Measurements from ENCODE around the gene KLHL10. TPM values are rescaled to one million over a fixed set of nuclear protein-coding genes. Genes with fewer than 3 reads are reported as not detected.

The KLHL10 gene
- total RNA-seq, 1 experiment from 2014 or later, result not detected

DNA sequence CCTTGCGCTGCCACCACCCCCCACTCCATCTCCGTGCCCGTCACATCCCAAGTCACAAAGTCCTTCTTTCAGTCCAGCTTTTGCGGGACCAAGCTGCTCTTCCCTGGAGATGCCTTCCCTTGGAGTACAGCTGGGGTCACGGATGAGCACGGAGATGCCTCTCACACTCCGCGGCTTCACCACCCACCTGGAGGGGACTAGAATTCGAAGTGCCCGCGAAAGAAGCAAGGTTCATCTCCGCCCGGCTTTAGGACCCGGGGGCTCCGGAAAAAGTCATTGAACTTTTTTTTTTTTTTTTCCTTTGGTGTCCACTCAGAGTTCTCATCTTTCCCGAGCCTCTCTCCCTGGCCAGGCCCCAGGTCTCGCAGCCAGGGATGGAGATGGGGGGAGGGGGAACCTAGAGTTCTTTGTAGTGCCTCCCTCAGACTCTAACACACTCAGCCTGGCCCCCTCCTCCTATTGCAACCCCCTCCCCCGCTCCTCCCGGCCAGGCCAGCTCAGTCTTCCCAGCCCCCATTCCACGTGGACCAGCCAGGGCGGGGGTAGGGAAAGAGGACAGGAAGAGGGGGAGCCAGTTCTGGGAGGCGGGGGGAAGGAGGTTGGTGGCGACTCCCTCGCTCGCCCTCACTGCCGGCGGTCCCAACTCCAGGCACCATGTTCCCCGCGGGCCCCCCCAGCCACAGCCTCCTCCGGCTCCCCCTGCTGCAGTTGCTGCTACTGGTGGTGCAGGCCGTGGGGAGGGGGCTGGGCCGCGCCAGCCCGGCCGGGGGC lies 25.1 kb upstream of the KLHL10 start, which contains the start of gene FKBP10:
FKBP10 (plus strand) TSS at position 624 of the 771 bp plus-strand sequence; CDS start at position 655, 31 bp downstream.
- Histone ChIP-seq H3K27me3 (ENCODE audit: control insufficient read depth, insufficient read depth, low read length) (no peaks in the 10 kb centered on the region), H3K36me3 (ENCODE audit: control insufficient read depth, insufficient read depth, low read length) (no peaks in the 10 kb centered on the region; the same call in 1 of the 2 replicates), H3K9me3 (ENCODE audit: control insufficient read depth, insufficient read depth, low read depth, low read length) (no peaks in the 10 kb centered on the region), H3K4me3 (ENCODE audit: low read depth in 2 of 2, low read length in 2 of 2) (peak within 1 kb of the TSS; percentile 74 to 80), H3K27ac (ENCODE audit: low read length) (peak within 1 kb of the TSS; percentile 99), H3K4me1 (ENCODE audit: control insufficient read depth, insufficient read depth, low read length) (peaks cover 25% of the 10 kb centered on the region)
- CTCF ChIA-PET, result interaction anchor here (0.6 to 3.3 kb wide), 3 partner anchors 12 to 75 kb away, joined by 3 to 12 read pairs (median 3); no protein-coding TSS in a partner anchor
- POLR2A ChIA-PET, result interaction anchor here (0.5 to 0.7 kb wide), 5 partner anchors 8 to 1613 kb away, joined by 3 to 14 read pairs (median 5); no protein-coding TSS in a partner anchor
- in situ Hi-C loops (cut with HindIII; ENCODE audit: low pct_unique_long_range_greater_than_20kb, low sequenced_read_pairs) (no loop called here), intact Hi-C loops (cut with micrococcal nuclease; ENCODE audit: unreplicated experiment) (no loop called here)
- TF ChIP-seq SIN3A (IDR thresholded peaks at IDR 0.05; ENCODE audit: borderline replicate concordance, insufficient read depth, low read depth, low read length) (peak; percentile 66; the same call in 1 of the 2 replicates), POLR2AphosphoS5 (IDR thresholded peaks at IDR 0.05; ENCODE audit: low read depth, low read length) (no peak; the same call in none of the 2 replicates), TCF7L2 (IDR thresholded peaks at IDR 0.05; ENCODE audit: low read depth, low read length) (peak; percentile 70; the same call in 1 of the 2 replicates)
- TF ChIP-seq, protein P1, sequence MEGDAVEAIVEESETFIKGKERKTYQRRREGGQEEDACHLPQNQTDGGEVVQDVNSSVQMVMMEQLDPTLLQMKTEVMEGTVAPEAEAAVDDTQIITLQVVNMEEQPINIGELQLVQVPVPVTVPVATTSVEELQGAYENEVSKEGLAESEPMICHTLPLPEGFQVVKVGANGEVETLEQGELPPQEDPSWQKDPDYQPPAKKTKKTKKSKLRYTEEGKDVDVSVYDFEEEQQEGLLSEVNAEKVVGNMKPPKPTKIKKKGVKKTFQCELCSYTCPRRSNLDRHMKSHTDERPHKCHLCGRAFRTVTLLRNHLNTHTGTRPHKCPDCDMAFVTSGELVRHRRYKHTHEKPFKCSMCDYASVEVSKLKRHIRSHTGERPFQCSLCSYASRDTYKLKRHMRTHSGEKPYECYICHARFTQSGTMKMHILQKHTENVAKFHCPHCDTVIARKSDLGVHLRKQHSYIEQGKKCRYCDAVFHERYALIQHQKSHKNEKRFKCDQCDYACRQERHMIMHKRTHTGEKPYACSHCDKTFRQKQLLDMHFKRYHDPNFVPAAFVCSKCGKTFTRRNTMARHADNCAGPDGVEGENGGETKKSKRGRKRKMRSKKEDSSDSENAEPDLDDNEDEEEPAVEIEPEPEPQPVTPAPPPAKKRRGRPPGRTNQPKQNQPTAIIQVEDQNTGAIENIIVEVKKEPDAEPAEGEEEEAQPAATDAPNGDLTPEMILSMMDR (IDR thresholded peaks at IDR 0.05), result no peak
- TF ChIP-seq, protein P2, sequence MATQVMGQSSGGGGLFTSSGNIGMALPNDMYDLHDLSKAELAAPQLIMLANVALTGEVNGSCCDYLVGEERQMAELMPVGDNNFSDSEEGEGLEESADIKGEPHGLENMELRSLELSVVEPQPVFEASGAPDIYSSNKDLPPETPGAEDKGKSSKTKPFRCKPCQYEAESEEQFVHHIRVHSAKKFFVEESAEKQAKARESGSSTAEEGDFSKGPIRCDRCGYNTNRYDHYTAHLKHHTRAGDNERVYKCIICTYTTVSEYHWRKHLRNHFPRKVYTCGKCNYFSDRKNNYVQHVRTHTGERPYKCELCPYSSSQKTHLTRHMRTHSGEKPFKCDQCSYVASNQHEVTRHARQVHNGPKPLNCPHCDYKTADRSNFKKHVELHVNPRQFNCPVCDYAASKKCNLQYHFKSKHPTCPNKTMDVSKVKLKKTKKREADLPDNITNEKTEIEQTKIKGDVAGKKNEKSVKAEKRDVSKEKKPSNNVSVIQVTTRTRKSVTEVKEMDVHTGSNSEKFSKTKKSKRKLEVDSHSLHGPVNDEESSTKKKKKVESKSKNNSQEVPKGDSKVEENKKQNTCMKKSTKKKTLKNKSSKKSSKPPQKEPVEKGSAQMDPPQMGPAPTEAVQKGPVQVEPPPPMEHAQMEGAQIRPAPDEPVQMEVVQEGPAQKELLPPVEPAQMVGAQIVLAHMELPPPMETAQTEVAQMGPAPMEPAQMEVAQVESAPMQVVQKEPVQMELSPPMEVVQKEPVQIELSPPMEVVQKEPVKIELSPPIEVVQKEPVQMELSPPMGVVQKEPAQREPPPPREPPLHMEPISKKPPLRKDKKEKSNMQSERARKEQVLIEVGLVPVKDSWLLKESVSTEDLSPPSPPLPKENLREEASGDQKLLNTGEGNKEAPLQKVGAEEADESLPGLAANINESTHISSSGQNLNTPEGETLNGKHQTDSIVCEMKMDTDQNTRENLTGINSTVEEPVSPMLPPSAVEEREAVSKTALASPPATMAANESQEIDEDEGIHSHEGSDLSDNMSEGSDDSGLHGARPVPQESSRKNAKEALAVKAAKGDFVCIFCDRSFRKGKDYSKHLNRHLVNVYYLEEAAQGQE (IDR thresholded peaks at IDR 0.05; ENCODE audit: insufficient read depth in 1 of 2, low read depth in 2 of 2, low read length in 1 of 2), result no peak
- no TSS peak for BruUV-seq (replicated peaks)
- peak; percentile 51 for DNase-seq (ENCODE audit: low read depth, low spot score)
- peak; percentile 72 for ATAC-seq

DNA sequence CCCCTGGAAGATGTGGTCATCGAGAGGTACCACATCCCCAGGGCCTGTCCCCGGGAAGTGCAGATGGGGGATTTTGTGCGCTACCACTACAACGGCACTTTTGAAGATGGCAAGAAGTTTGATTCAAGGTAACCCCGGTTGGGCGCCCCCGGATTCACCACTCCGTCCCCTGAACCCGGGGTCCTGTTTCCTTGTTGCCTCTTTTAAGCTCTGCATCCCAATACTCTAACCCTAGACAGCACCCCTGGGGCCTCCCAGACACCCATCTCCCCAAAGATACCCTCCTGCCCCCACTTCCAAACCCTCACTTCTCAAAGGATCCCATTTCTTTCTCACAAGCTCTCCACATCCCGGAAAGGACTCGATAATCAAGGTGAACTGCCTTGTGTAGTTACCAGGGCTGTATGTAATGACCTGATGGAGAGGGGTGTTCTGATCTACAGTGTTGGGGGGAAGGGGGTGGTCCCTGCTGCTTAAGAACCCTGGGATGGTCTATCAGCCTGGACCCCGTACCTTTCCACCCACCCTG lies 24.4 kb upstream of the KLHL10 start:
- TF ChIP-seq POLR2AphosphoS5 (IDR thresholded peaks at IDR 0.05; ENCODE audit: low read depth, low read length), result no peak
- TF ChIP-seq SIN3A (IDR thresholded peaks at IDR 0.05; ENCODE audit: borderline replicate concordance, insufficient read depth, low read depth, low read length), result no peak
- TF ChIP-seq, protein P2 (IDR thresholded peaks at IDR 0.05; ENCODE audit: insufficient read depth in 1 of 2, low read depth in 2 of 2, low read length in 1 of 2), result no peak
- TF ChIP-seq TCF7L2 (IDR thresholded peaks at IDR 0.05; ENCODE audit: low read depth, low read length), result no peak
- TF ChIP-seq, protein P1 (IDR thresholded peaks at IDR 0.05), result no peak
- peak overlapping the region; percentile 99 for H3K27ac ChIP-seq (ENCODE audit: low read length)
- intact Hi-C loops (cut with micrococcal nuclease; ENCODE audit: unreplicated experiment) (no loop called here), in situ Hi-C loops (cut with HindIII; ENCODE audit: low pct_unique_long_range_greater_than_20kb, low sequenced_read_pairs) (no loop called here)
- peak; percentile 1 for ATAC-seq
- no TSS peak for BruUV-seq (replicated peaks)
- ChIA-PET CTCF (no interaction called here), POLR2A (no interaction called here)
- H3K4me3 ChIP-seq (ENCODE audit: low read depth in 2 of 2, low read length in 2 of 2), result peak overlapping the region; percentile 74 to 80
- no peaks in the 10 kb centered on the region for H3K9me3 ChIP-seq (ENCODE audit: control insufficient read depth, insufficient read depth, low read depth, low read length)
- peaks cover 25% of the 10 kb centered on the region for H3K4me1 ChIP-seq (ENCODE audit: control insufficient read depth, insufficient read depth, low read length)
- no peak for DNase-seq (ENCODE audit: low read depth, low spot score)
- H3K36me3 ChIP-seq (ENCODE audit: control insufficient read depth, insufficient read depth, low read length), result peaks cover under 1% of the 10 kb centered on the region
- no peaks in the 10 kb centered on the region for H3K27me3 ChIP-seq (ENCODE audit: control insufficient read depth, insufficient read depth, low read length)

All from Panc1 (cell line).